ENCODE data around the gene RRP15. TPM values are rescaled to one million over a fixed set of nuclear protein-coding genes. Genes with fewer than 3 reads are reported as not detected.
"Not testable (repeated sequence)": the region's sequence is repeated elsewhere in the genome, so short reads cannot be mapped to it uniquely, and the experiment has no call there.

The RRP15 gene
- polyA plus RNA-seq, 3 donors: 18.9 to 24.2 (median 22.9) TPM

GRCh38 chr1:218320182-218320581, 35.1 kb downstream of the RRP15 start:
- not testable (repeated sequence) for DNase-seq (ENCODE audit: extremely low read depth in 1 of 11, low read depth in 9 of 11, low spot score in 4 of 11)

DNA sequence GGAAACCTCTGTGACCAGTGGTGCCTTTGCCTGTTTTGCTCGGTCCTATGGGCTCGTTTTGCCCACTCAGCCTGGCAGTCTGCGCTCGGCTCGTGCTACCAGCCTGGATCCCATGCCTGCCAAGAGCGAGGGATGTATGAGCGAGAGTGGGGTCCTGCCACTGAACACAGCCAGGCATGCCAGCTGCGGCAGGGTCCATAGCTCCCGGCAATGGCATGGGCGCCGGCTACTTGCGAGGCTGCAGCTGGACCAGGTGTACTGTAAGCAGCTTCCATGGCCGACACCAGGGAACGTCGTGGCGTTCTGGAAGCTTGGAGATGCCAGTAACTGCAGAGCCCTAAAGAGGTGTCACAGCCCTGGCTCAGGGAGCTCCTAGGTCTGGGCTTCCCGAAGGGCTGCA, 37.7 kb downstream of the RRP15 start:
- no peak for DNase-seq (ENCODE audit: extremely low read depth in 1 of 11, low read depth in 9 of 11, low spot score in 4 of 11)

GRCh38 chr1:218323568-218324225, 38.6 kb downstream of the RRP15 start:
- DNase-seq (ENCODE audit: extremely low read depth in 1 of 11, low read depth in 9 of 11, low spot score in 4 of 11): no peak

DNA sequence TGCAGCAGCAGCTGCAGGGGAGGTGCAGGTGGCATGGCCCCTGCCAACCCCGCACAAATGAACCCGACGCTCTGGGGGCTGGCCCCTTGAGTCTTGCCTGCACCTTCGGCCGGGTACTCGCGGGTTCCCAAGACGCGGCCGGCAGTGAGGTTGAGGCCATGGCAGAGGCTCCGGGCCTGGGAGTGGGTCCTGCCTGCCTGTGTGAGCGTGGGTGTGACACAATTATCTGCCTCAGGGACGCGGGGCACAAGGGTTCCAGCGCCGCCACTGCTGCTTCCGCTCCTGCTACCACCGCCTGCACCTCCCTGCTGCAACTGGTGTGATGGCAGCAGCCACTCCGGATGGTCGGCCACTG, 39.1 kb downstream of the RRP15 start:
- no peak for DNase-seq (ENCODE audit: extremely low read depth in 1 of 11, low read depth in 9 of 11, low spot score in 4 of 11)

GRCh38 chr1:218328769-218329168, 43.7 kb downstream of the RRP15 start:
- DNase-seq (ENCODE audit: extremely low read depth in 1 of 11, low read depth in 9 of 11, low spot score in 4 of 11): no peak

DNA sequence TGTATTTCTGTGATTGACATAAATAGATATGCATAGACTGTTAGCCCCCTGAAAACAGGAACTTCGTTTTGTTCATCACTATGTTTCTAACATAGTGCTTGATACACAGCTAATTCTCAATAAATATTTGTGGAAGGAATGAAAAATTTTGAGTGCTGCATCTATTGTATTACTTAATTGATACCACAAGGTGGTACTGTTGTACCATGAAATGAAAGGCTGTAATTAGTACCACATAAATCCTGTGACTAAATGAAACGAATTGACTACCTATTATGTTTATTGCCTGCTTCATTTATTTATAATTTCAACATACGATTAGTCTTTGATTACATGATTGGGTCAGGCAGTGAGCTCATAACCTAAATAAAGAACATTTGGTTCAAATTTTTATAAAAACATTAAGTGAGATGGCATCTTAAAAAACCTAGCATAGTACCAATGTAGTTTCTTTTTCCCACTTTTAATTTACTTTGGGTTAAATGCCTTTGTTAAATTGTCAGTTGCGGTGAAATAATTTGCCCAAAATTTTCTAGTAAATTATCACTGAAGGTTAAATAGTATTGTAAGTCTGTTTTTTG, 45.0 kb downstream of the RRP15 start:
- DNase-seq (ENCODE audit: extremely low read depth in 1 of 11, low read depth in 9 of 11, low spot score in 4 of 11): peak in 1 of 11 donors; percentile 22

DNA sequence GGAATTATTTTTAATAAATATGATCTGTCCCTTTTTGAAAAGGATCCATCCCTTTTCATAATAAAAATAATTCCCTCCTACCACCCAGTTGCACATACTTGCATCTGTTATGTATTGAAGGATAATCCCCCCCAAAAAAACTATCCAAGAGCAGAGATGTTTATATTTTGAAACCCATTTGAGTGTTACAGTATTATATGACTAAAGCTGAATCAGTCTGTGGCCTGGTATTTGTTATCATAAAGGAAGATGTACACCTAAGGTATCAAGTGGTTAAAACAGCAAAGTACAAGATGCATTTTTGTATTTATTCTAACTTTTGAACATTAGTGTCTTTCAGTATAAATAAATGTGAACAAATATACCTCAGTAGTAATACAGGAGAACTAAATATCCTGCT, 47.3 kb downstream of the RRP15 start:
- no peak for DNase-seq (ENCODE audit: extremely low read depth in 1 of 11, low read depth in 9 of 11, low spot score in 4 of 11)

DNA sequence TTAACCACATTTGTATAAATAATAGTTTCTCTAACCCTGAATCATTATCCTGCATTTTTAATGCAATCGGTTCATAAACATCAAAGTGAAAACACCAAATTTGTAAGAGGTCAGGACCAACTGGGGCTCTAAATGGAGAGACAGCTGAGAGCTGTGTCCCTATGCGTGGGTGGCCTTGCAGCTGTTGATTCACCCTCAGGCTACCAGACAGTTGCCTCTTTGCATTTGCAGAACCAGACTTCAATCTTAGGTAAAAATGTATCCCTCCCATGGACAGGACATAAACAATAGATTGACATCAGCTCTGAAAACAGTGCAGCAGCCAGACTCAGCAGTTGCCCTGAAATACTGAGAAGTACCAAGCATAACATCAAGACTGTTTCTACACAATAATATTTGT, 51.2 kb downstream of the RRP15 start:
- no peak for DNase-seq (ENCODE audit: extremely low read depth in 1 of 11, low read depth in 9 of 11, low spot score in 4 of 11)

GRCh38 chr1:218339267-218339831, 54.3 kb downstream of the RRP15 start:
- no peak for DNase-seq (ENCODE audit: extremely low read depth in 1 of 11, low read depth in 9 of 11, low spot score in 4 of 11)

DNA sequence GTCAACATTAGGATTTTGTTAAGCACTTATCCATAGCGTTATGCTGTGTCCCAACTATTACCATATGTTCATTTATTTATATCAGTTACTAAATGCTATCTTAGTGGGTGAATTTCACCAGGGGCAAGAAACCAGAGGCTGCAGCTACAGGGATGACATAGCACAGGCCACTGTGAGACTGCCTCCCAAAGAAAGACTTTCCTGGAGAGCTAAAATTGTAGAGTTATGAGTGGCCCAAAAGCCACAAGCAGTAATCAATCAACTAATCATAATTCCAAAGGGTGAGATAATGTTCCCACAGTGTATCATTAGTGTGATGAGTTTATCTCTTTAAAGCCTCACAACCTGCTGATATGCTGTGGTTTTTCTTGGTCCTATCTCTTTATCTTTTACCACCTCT, 56.2 kb downstream of the RRP15 start:
- no peak for DNase-seq (ENCODE audit: extremely low read depth in 1 of 11, low read depth in 9 of 11, low spot score in 4 of 11)

- no peak for DNase-seq (ENCODE audit: extremely low read depth in 1 of 11, low read depth in 9 of 11, low spot score in 4 of 11)
These were observed 57.0 kb downstream of the RRP15 start for GRCh38 chr1:218342091-218342490.

GRCh38 chr1:218344814-218345672, 60.0 kb downstream of the RRP15 start, which contains the start of gene TGFB2:
TGFB2 (plus strand) TSS chr1:218345336; CDS start chr1:218346702, 1,366 bp downstream.
- DNase-seq (ENCODE audit: extremely low read depth in 1 of 11, low read depth in 9 of 11, low spot score in 4 of 11): peak in 1 of 11 donors; percentile 63

DNA sequence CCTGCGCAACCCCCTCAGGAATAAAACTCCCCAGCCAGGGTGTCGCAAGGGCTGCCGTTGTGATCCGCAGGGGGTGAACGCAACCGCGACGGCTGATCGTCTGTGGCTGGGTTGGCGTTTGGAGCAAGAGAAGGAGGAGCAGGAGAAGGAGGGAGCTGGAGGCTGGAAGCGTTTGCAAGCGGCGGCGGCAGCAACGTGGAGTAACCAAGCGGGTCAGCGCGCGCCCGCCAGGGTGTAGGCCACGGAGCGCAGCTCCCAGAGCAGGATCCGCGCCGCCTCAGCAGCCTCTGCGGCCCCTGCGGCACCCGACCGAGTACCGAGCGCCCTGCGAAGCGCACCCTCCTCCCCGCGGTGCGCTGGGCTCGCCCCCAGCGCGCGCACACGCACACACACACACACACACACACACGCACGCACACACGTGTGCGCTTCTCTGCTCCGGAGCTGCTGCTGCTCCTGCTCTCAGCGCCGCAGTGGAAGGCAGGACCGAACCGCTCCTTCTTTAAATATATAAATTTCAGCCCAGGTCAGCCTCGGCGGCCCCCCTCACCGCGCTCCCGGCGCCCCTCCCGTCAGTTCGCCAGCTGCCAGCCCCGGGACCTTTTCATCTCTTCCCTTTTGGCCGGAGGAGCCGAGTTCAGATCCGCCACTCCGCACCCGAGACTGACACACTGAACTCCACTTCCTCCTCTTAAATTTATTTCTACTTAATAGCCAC, 60.7 kb downstream of the RRP15 start:
- peak in 1 of 11 donors; percentile 63 for DNase-seq (ENCODE audit: extremely low read depth in 1 of 11, low read depth in 9 of 11, low spot score in 4 of 11)

DNA sequence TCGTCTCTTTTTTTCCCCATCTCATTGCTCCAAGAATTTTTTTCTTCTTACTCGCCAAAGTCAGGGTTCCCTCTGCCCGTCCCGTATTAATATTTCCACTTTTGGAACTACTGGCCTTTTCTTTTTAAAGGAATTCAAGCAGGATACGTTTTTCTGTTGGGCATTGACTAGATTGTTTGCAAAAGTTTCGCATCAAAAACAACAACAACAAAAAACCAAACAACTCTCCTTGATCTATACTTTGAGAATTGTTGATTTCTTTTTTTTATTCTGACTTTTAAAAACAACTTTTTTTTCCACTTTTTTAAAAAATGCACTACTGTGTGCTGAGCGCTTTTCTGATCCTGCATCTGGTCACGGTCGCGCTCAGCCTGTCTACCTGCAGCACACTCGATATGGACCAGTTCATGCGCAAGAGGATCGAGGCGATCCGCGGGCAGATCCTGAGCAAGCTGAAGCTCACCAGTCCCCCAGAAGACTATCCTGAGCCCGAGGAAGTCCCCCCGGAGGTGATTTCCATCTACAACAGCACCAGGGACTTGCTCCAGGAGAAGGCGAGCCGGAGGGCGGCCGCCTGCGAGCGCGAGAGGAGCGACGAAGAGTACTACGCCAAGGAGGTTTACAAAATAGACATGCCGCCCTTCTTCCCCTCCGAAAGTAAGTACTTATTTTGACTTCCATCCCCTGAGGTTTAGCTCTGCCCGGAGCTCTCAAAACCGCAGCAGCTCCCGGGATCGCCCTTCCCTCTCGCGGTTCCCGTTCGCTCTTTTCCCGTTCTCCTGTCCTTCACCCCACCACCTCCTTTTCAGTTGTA, 61.5 kb downstream of the RRP15 start:
- DNase-seq (ENCODE audit: extremely low read depth in 1 of 11, low read depth in 9 of 11, low spot score in 4 of 11): no peak

- no peak for DNase-seq (ENCODE audit: extremely low read depth in 1 of 11, low read depth in 9 of 11, low spot score in 4 of 11)
These were observed 62.2 kb downstream of the RRP15 start for GRCh38 chr1:218347336-218347722.

DNA sequence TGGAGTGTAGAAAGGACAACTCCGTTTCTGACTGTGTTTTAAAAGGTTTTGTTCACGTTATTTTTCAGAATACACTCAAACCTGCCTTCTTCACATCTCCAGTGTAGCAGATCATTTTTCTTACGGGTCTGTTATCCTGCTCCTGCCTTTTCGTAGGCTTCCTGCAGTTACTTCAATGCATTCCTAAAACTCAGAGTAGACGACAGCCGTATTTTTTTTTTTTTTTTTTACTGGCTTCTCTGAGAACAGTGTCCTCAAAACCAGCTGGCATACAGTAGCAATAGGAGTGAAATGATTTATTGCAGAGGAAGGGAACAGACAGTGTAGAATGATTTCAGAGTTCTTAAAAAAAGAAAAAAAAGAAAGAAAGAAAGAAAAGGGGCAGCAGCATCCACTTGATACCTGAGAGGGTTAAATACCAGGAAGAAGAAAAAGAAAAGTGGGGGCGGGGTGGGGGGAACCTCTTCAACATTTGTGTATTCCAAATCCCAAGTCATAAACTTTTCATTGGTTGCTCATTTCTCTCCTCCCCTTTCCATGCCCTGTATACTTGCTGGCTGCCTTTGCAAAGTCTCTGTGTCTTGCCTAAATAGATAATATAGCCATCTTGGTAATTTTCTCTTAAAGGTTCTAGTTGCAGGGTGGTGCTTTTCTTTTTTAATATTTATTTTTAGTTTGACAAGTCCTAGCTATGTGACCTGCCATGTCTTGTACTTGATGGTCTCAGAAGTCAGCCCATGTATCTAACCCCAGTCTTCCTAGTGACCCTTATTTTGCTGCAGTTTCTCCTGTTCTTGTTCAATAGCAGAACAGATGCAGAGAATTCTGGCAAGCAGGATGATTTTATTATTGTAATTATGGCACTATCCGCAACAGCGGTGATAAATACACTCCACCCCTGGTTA, 62.9 kb downstream of the RRP15 start:
- no peak for DNase-seq (ENCODE audit: extremely low read depth in 1 of 11, low read depth in 9 of 11, low spot score in 4 of 11)

GRCh38 chr1:218348628-218349071, 63.6 kb downstream of the RRP15 start:
- DNase-seq (ENCODE audit: extremely low read depth in 1 of 11, low read depth in 9 of 11, low spot score in 4 of 11): no peak

All from renal cortex interstitium (tissue), 11 donors.